ENCODE data around the gene MKI67.

MKI67 gene

GRCh38 chr10:128065881-128066534 is 60.2 kb downstream of the MKI67 start:
- DNase-seq, result no peak

- no peak for DNase-seq
These were observed 61.1 kb downstream of the MKI67 start for GRCh38 chr10:128064970-128065580.

GRCh38 chr10:128064108-128064969 is 61.9 kb downstream of the MKI67 start:
- DNase-seq, result peak in 46 of 56 donors; percentile 11 to 83 (median 54)

GRCh38 chr10:128063736-128064107 is 62.5 kb downstream of the MKI67 start:
- no peak for DNase-seq

GRCh38 chr10:128062881-128063563 is 63.2 kb downstream of the MKI67 start:
- peak in 3 of 56 donors; percentile 9 to 39 (median 23) for DNase-seq

- DNase-seq, result no peak
These were observed 63.8 kb downstream of the MKI67 start for GRCh38 chr10:128062331-128062880.

GRCh38 chr10:128061306-128062300 is 64.6 kb downstream of the MKI67 start:
- no peak for DNase-seq

- DNase-seq, result no peak
These were observed 65.6 kb downstream of the MKI67 start for GRCh38 chr10:128060341-128061250.

GRCh38 chr10:128059982-128060293 is 66.3 kb downstream of the MKI67 start:
- DNase-seq, result no peak

- DNase-seq, result no peak
These were observed 66.8 kb downstream of the MKI67 start for GRCh38 chr10:128059266-128059981.

GRCh38 chr10:128058750-128059134 is 67.5 kb downstream of the MKI67 start:
- DNase-seq, result no peak

- DNase-seq, result no peak
These were observed 68.0 kb downstream of the MKI67 start for GRCh38 chr10:128058106-128058749.

- DNase-seq, result no peak
These were observed 69.7 kb downstream of the MKI67 start for GRCh38 chr10:128056303-128057050.

- DNase-seq, result no peak
These were observed 71.0 kb downstream of the MKI67 start for GRCh38 chr10:128055061-128055868.

GRCh38 chr10:128054163-128054970 is 71.9 kb downstream of the MKI67 start:
- peak in 1 of 56 donors; percentile 49 for DNase-seq
